CD14-positive monocyte (primary cell): Measurements from ENCODE around the gene TCAIM. TPM values are rescaled to one million over a fixed set of nuclear protein-coding genes. Genes with fewer than 3 reads are reported as not detected.
A peak's percentile ranks its signal among the peaks of the same experiment; 100 is the strongest.

ENCODE experiments used
- DNase-seq, 3 donors: peaks; one replicate each; pipeline ENCODE4 v3.0.0-alpha.2; 2011 to 2022
- H2AFZ ChIP-seq: 2 replicates; pipeline ENCODE4 v1.6.0; 2012; ENCODE audit warnings: mild to moderate bottlenecking, low read depth, low read length, inconsistent platforms; ENCODE audit not compliant: insufficient read depth, poor library complexity, severe bottlenecking
- H3K27ac ChIP-seq, 2 donors: 1 replicate in 1 of 2; 2 replicates in 1 of 2; pipeline ENCODE4 v1.5.1; 2012 to 2013; ENCODE audit warnings: low read length in 2 of 2, control low read depth in 1 of 2, inconsistent platforms in 1 of 2, low read depth in 1 of 2, mild to moderate bottlenecking in 1 of 2
- H3K27me3 ChIP-seq, 2 donors: one replicate each; pipeline versions ENCODE4 v1.6.0 to v1.6.1; 2011 to 2013; ENCODE audit warnings: low read length in 2 of 2; ENCODE audit not compliant: control insufficient read depth in 2 of 2, insufficient read depth in 2 of 2
- H3K36me3 ChIP-seq, 2 donors: replicated peaks in 1 of 2; 1 replicate in 1 of 2; 2 replicates in 1 of 2; pipeline versions ENCODE4 v1.5.1 to v1.6.1; 2012 to 2013; ENCODE audit warnings: low read length in 2 of 2, control low read depth in 1 of 2, inconsistent platforms in 1 of 2, mild to moderate bottlenecking in 1 of 2; ENCODE audit not compliant: insufficient read depth in 2 of 2, control insufficient read depth in 1 of 2
- H3K4me1 ChIP-seq, 2 donors: 1 replicate in 1 of 2; 2 replicates in 1 of 2; pipeline versions ENCODE4 v1.5.1 to v1.6.1; 2012 to 2013; ENCODE audit warnings: low read length in 2 of 2, control low read depth in 1 of 2, inconsistent platforms in 1 of 2, mild to moderate bottlenecking in 1 of 2, moderate library complexity in 1 of 2; ENCODE audit not compliant: insufficient read depth in 2 of 2, control insufficient read depth in 1 of 2
- H3K4me2 ChIP-seq: replicated peaks from 2 replicates; pipeline ENCODE3; 2012; ENCODE audit warnings: low read length, moderate library complexity, mild to moderate bottlenecking; ENCODE audit not compliant: poor library complexity, severe bottlenecking; ENCODE audit errors: extremely low read depth
- H3K4me3 ChIP-seq, 3 experiments: fragments of 200-600 bp in 1 of 3; sonication (generic) in 1 of 3; replicated peaks in 1 of 3; 1 replicate in 2 of 3; 2 replicates in 1 of 3; pipeline ENCODE4 v1.5.1; 2011 to 2013; ENCODE audit warnings: low read length in 3 of 3, mild to moderate bottlenecking in 3 of 3, control low read depth in 2 of 3, low read depth in 2 of 3, inconsistent platforms in 1 of 3, moderate library complexity in 1 of 3
- H3K79me2 ChIP-seq: 2 replicates; pipeline ENCODE4 v1.6.0; 2012; ENCODE audit warnings: mild to moderate bottlenecking, control low read depth, inconsistent platforms, low read length, moderate library complexity; ENCODE audit not compliant: insufficient read depth
- H3K9ac ChIP-seq: 2 replicates; pipeline ENCODE4 v1.6.0; 2017; ENCODE audit warnings: low read length, mild to moderate bottlenecking; ENCODE audit not compliant: insufficient read depth, poor library complexity, severe bottlenecking
- H3K9me3 ChIP-seq, 2 donors: replicated peaks in 1 of 2; 1 replicate in 1 of 2; 2 replicates in 1 of 2; pipeline versions ENCODE4 v1.5.1 to v1.6.1; 2012 to 2013; ENCODE audit warnings: low read length in 2 of 2, control low read depth in 1 of 2; ENCODE audit not compliant: control insufficient read depth in 1 of 2, insufficient read depth in 1 of 2
- H4K20me1 ChIP-seq: 2 replicates; pipeline ENCODE4 v1.6.0; 2012; ENCODE audit warnings: mild to moderate bottlenecking, low read length, control low read depth, moderate library complexity; ENCODE audit not compliant: insufficient read depth
- H3K27ac Mint-ChIP-seq, 7 donors: one replicate each; pipeline ENCODE4 v1.8.0; 2020; ENCODE audit warnings: mild to moderate bottlenecking in 7 of 7, mixed read lengths in 7 of 7, moderate library complexity in 6 of 7, inconsistent platforms in 2 of 7
- H3K27me3 Mint-ChIP-seq, 3 donors: one replicate each; pipeline ENCODE4 v1.8.0; 2021 to 2022; ENCODE audit warnings: low read depth in 3 of 3, mild to moderate bottlenecking in 3 of 3, mixed read lengths in 3 of 3, moderate library complexity in 3 of 3, inconsistent platforms in 1 of 3
- H3K36me3 Mint-ChIP-seq, 2 donors: one replicate each; pipeline ENCODE4 v1.8.0; 2020; ENCODE audit warnings: mixed read lengths in 2 of 2, inconsistent platforms in 1 of 2, mild to moderate bottlenecking in 1 of 2
- H3K4me1 Mint-ChIP-seq: one replicate; pipeline ENCODE4 v1.8.0; 2020; ENCODE audit warnings: mild to moderate bottlenecking, mixed read lengths
- H3K4me3 Mint-ChIP-seq, 2 donors: one replicate each; pipeline ENCODE4 v1.8.0; 2020; ENCODE audit warnings: mild to moderate bottlenecking in 2 of 2, mixed read lengths in 2 of 2, moderate library complexity in 1 of 2
- H3K9me3 Mint-ChIP-seq, 7 donors: one replicate each; pipeline ENCODE4 v1.8.0; 2020 to 2022; ENCODE audit warnings: mixed read lengths in 7 of 7, mild to moderate bottlenecking in 6 of 7, moderate library complexity in 6 of 7, inconsistent platforms in 2 of 7
- CTCF ChIP-seq: fragments of 200-600 bp; IDR thresholded peaks from one replicate; pipeline ENCODE4 v1.8.0; 2022; ENCODE audit warnings: antibody characterized with exemption, mild to moderate bottlenecking
- WGBS: methylation state at CpG from one replicate; pipeline ENCODE4 v1.1.5; 2013; ENCODE audit warnings: missing lambda C conversion rate; ENCODE audit not compliant: insufficient coverage; 5-methylcytosine and 5-hydroxymethylcytosine counted together
- intact Hi-C, 2 donors: fragments of 100-400 bp; cut with micrococcal nuclease; formaldehyde crosslinking; loops; one replicate each; pipeline versions ENCODE4 v1.15.0 to v1.15.1; 2023
- polyA plus RNA-seq, 3 donors: library from polyadenylated mRNA; depleted of rRNA in 1 of 3; unstranded in 2 of 3; stranded (reverse) in 1 of 3; fragments of 300-500 nt in 2 of 3; fragments of >200 nt in 1 of 3; fragmentation: Illumina TruSeq in 2 of 3; gene quantifications; 1 replicate in 2 of 3; 2 replicates in 1 of 3; pipeline ENCODE4 v1.2.3, GENCODE V29; 2012 to 2021

Gene TCAIM
- polyA plus RNA-seq, 3 donors: 9.1 to 26.7 (median 20.0) TPM

DNA sequence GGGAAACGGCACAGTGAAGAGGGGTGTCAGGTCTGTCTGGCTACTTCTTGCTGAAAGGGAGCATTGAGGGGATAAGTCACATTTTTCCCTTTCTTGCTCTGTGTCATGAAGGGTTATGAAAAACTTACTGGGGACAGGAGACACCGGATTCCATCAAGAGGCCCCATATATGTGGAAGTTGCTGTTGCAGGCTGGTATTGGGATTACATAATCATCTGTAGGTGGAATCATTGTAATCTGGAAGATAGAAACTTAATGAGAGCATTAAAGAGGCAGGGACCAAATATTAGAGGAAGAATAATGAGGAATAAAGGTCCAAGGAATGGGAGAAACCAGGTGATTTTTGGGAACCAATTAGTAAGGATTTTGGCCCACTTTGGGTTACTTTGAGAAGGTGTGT, 4.2 kb upstream of the TCAIM start:
- H4K20me1 ChIP-seq: no peaks in the 10 kb centered on the region
- no peak overlapping the region for H3K9ac ChIP-seq
- TF ChIP-seq CTCF: no peak
- no peaks in the 10 kb centered on the region for H3K27me3 ChIP-seq
- 0% methylated on average over 1 of the region's 2 CpGs for WGBS
- no peak overlapping the region for H3K4me2 ChIP-seq
- Mint-ChIP-seq H3K27me3 (peaks cover 0 to 7% (median 0%) of the 10 kb centered on the region in 3 donors), H3K36me3 (no peaks in the 10 kb centered on the region), H3K4me3 (no peak overlapping the region), H3K27ac (no peak overlapping the region), H3K4me1 (peaks cover 13% of the 10 kb centered on the region), H3K9me3 (no peaks in the 10 kb centered on the region)
- no peaks in the 10 kb centered on the region for H3K9me3 ChIP-seq
- H3K27ac ChIP-seq: no peak overlapping the region
- intact Hi-C loops: loop anchor here (10.0 kb wide), 2 partner anchors 180 to 430 kb away; partner anchors contain the start of genes KIAA1143 (in 1 of the 2) and KIF15 (in 1 of the 2)
- peaks cover 8 to 10% of the 10 kb centered on the region in 2 donors for H3K4me1 ChIP-seq
- no peak overlapping the region for H3K4me3 ChIP-seq
- H3K36me3 ChIP-seq: no peaks in the 10 kb centered on the region
- H3K79me2 ChIP-seq: peaks cover 8% of the 10 kb centered on the region
- no peak for DNase-seq
- H2AFZ ChIP-seq: peak overlapping the region; percentile 34

DNA sequence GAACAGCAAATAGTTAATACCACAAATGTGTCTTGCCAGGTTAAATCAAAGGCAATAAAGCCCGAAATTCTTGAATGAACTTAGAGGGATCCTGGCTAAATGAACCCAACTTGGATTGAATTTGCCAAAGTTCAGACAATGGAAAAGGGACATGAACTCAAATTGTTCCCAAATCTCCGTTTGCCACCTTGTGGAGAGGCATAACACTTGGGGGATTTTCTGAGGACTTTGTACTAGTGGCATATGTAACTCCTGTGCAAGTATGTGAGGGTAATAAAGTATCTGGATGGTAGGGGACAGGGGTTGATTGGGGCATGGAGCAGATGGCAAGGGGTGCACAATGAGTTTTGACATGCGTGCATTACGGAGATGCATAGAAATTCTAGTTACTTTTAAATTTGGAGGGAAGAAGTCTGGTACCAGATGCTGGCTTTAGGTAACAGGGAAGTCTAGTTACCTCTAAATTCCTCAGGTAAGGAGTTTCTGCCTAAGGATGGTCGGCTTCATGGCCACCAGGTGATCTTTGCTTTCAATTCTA, 1.2 kb upstream of the TCAIM start:
- H4K20me1 ChIP-seq: no peaks in the 10 kb centered on the region
- H3K27me3 Mint-ChIP-seq: peaks cover 0 to 3% (median 0%) of the 10 kb centered on the region in 3 donors
- H3K4me2 ChIP-seq: peak overlapping the region; percentile 95
- H3K27me3 ChIP-seq: no peaks in the 10 kb centered on the region
- 95% methylated on average over 4 of the region's 5 CpGs for WGBS
- peaks cover 24% of the 10 kb centered on the region for H3K4me1 Mint-ChIP-seq
- H3K36me3 ChIP-seq: no peaks in the 10 kb centered on the region
- peak overlapping the region; percentile 83 for H2AFZ ChIP-seq
- intact Hi-C loops: loop anchor here (5.0 to 10.0 kb wide), 4 partner anchors 105 to 427 kb away; partner anchors contain the start of genes KIAA1143 (in 1 of the 2) and KIF15 (in 1 of the 2)
- no peaks in the 10 kb centered on the region for H3K9me3 ChIP-seq
- no peak for TF ChIP-seq CTCF
- peak overlapping the region; percentile 86 for H3K9ac ChIP-seq
- H3K4me1 ChIP-seq: peaks cover 14 to 17% of the 10 kb centered on the region in 2 donors
- H3K9me3 Mint-ChIP-seq: no peaks in the 10 kb centered on the region
- peak overlapping the region in 1 of 2 donors; percentile 98 for H3K27ac ChIP-seq
- peak overlapping the region; percentile 22 to 99 (median 98) for H3K27ac Mint-ChIP-seq
- peak overlapping the region; percentile 93 to 99 for H3K4me3 Mint-ChIP-seq
- peak overlapping the region; percentile 89 to 92 (median 91) for H3K4me3 ChIP-seq
- DNase-seq: no peak
- peaks cover 30% of the 10 kb centered on the region for H3K79me2 ChIP-seq
- H3K36me3 Mint-ChIP-seq: peaks cover 0 to 3% of the 10 kb centered on the region in 2 donors
